Osteoblast (primary cell): Measurements from ENCODE around the gene CEBPA. TPM values are rescaled to one million over a fixed set of nuclear protein-coding genes. Genes with fewer than 3 reads are reported as not detected.
A peak's percentile ranks its signal among the peaks of the same experiment; 100 is the strongest.

ENCODE experiments used
- DNase-seq: peaks from one replicate; pipeline ENCODE4 v3.0.0; 2011; ENCODE audit warnings: low spot score, mixed read lengths; ENCODE audit not compliant: insufficient read length; ENCODE audit errors: missing footprints
- H2AFZ ChIP-seq: 2 replicates; pipeline ENCODE4 v1.6.0; 2011; ENCODE audit warnings: mild to moderate bottlenecking, low read length
- H3K27ac ChIP-seq: 2 replicates; pipeline ENCODE4 v1.5.1; 2011; ENCODE audit warnings: mild to moderate bottlenecking, low read depth, low read length, moderate library complexity
- H3K27me3 ChIP-seq: 2 replicates; pipeline ENCODE4 v1.6.0; 2012; ENCODE audit warnings: mild to moderate bottlenecking, control low read depth, inconsistent platforms, low read length, moderate library complexity; ENCODE audit not compliant: insufficient read depth
- H3K36me3 ChIP-seq: 2 replicates; pipeline ENCODE4 v1.5.1; 2011; ENCODE audit warnings: mild to moderate bottlenecking, low read length, control low read depth, moderate library complexity; ENCODE audit not compliant: insufficient read depth
- H3K4me1 ChIP-seq: 2 replicates; pipeline ENCODE4 v1.5.1; 2011; ENCODE audit warnings: mild to moderate bottlenecking, low read length, control low read depth, moderate library complexity; ENCODE audit not compliant: insufficient read depth
- H3K4me2 ChIP-seq: 2 replicates; pipeline ENCODE4 v1.6.0; 2011; ENCODE audit warnings: mild to moderate bottlenecking, low read length; ENCODE audit not compliant: insufficient read depth
- H3K4me3 ChIP-seq: fragments of 200-600 bp; sonication (generic); 3 replicates; pipeline ENCODE4 v1.5.1; 2012; ENCODE audit warnings: mild to moderate bottlenecking, low read length, inconsistent platforms; ENCODE audit not compliant: insufficient read depth
- H3K79me2 ChIP-seq: 2 replicates; pipeline ENCODE4 v1.6.0; 2012; ENCODE audit warnings: mild to moderate bottlenecking, low read length, control low read depth, inconsistent platforms; ENCODE audit not compliant: insufficient read depth
- H3K9me3 ChIP-seq: 2 replicates; pipeline ENCODE4 v1.5.1; 2011; ENCODE audit warnings: low read depth, low read length, control low read depth
- H4K20me1 ChIP-seq: 2 replicates; pipeline ENCODE4 v1.6.0; 2012; ENCODE audit warnings: mild to moderate bottlenecking, low read length, control low read depth; ENCODE audit not compliant: insufficient read depth
- total RNA-seq: library from RNA; depleted of rRNA; stranded (reverse); fragments of >200 nt; gene quantifications from 2 replicates; pipeline ENCODE4 v1.2.3, GENCODE V29; 2012
- TF ChIP-seq, protein P1 (sequence below): IDR thresholded peaks from 2 replicates; pipeline ENCODE4 v1.5.1; 2011; ENCODE audit warnings: mild to moderate bottlenecking, low read depth, low read length, moderate library complexity; ENCODE audit errors: extremely low read depth

CEBPA gene
- total RNA-seq, result 3.6 and 5.0 TPM in 2 replicates

DNA sequence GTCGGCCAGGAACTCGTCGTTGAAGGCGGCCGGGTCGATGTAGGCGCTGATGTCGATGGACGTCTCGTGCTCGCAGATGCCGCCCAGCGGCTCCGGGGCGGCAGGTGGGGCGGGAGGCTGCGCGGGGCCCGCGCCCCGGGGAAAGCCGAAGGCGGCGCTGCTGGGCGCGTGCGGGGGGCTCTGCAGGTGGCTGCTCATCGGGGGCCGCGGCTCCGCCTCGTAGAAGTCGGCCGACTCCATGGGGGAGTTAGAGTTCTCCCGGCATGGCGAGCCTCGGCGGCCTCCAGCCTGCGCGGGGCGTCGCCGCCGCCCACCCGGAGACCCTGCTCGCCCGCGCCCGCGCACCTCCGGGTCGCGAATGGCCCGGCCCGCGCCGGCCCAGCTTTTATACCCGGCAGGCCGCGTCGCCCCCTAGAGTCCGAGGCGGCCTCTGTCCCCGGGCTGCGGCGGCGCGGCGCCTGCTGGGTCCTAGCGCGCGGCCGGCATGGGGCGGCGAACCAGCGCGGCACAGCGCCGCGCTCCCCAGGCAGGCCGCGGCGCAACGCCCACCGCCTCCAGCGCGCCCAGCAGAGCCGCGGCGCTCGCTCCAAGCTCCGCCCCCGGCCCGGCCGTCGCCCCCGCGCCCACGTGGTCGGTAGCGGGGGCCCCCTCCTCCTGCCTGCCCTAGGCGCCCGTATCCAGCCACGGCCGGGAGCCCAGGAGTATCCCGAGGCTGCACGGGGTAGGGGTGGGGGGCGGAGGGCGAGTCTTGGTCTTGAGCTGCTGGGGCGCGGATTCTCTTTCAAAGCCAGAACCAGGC is at the start of gene CEBPA:
TSS of gene CEBPA (minus strand) at position 360 of the 799 bp plus-strand sequence. CDS start at position 240, 120 bp downstream.
- Histone ChIP-seq H3K4me2 (peak within 1 kb of the TSS; percentile 78), H4K20me1 (no peaks in the 10 kb centered on the region), H3K27ac (no peak within 1 kb of the TSS), H3K27me3 (peaks cover 59% of the 10 kb centered on the region), H3K4me3 (peak within 1 kb of the TSS; percentile 76), H3K4me1 (peaks cover 4% of the 10 kb centered on the region), H3K9me3 (no peaks in the 10 kb centered on the region), H3K79me2 (no peaks in the 10 kb centered on the region), H2AFZ (peak within 1 kb of the TSS; percentile 65), H3K36me3 (no peaks in the 10 kb centered on the region)
- TF ChIP-seq, protein P1, sequence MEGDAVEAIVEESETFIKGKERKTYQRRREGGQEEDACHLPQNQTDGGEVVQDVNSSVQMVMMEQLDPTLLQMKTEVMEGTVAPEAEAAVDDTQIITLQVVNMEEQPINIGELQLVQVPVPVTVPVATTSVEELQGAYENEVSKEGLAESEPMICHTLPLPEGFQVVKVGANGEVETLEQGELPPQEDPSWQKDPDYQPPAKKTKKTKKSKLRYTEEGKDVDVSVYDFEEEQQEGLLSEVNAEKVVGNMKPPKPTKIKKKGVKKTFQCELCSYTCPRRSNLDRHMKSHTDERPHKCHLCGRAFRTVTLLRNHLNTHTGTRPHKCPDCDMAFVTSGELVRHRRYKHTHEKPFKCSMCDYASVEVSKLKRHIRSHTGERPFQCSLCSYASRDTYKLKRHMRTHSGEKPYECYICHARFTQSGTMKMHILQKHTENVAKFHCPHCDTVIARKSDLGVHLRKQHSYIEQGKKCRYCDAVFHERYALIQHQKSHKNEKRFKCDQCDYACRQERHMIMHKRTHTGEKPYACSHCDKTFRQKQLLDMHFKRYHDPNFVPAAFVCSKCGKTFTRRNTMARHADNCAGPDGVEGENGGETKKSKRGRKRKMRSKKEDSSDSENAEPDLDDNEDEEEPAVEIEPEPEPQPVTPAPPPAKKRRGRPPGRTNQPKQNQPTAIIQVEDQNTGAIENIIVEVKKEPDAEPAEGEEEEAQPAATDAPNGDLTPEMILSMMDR, result no peak
- DNase-seq, result peak; percentile 99

DNA sequence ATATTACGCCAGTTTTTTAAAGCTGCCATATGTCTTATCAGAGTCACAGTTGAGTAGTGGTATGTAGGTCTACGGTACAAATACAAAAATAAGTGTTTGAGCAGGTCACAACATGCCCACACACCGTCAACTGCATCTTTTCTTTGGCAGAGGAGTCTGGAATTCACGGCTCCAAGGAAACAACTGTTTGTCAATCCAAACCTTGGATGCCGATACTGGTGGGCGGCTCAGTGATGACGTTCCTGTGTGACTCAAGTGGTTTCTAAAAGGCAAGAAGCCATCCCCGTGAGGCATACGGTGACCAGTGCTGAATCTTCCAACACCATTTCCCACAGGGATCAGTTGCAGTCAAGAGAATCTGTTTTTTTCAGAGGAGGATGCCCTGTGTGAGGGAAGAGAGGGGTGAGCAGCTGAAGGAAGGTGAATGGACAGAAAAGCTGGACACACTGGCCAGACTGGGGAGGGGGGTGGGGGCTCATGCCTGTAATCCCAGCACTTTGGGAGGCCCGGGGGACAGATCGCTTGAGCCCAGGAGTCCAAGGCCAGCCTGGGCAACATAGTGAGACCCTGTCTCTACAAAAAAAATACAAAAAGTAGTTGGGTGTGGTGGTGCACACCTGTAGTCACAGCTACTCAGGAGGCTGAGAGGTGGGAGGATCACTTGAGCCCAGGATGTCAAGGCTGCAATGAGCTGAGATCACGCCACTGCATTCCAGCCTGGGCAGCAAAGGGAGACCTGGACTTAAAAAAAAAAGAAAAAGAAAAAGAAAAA is 48.4 kb upstream of the CEBPA start:
- Histone ChIP-seq H3K27me3 (peaks cover 23% of the 10 kb centered on the region), H3K9me3 (no peaks in the 10 kb centered on the region), H3K27ac (no peak overlapping the region), H3K79me2 (no peaks in the 10 kb centered on the region), H3K36me3 (no peaks in the 10 kb centered on the region), H3K4me1 (peaks cover 7% of the 10 kb centered on the region), H3K4me2 (peak overlapping the region; percentile 23), H3K4me3 (no peak overlapping the region), H2AFZ (no peak overlapping the region), H4K20me1 (no peaks in the 10 kb centered on the region)
- TF ChIP-seq, protein P1, result no peak
- peak; percentile 88 for DNase-seq

DNA sequence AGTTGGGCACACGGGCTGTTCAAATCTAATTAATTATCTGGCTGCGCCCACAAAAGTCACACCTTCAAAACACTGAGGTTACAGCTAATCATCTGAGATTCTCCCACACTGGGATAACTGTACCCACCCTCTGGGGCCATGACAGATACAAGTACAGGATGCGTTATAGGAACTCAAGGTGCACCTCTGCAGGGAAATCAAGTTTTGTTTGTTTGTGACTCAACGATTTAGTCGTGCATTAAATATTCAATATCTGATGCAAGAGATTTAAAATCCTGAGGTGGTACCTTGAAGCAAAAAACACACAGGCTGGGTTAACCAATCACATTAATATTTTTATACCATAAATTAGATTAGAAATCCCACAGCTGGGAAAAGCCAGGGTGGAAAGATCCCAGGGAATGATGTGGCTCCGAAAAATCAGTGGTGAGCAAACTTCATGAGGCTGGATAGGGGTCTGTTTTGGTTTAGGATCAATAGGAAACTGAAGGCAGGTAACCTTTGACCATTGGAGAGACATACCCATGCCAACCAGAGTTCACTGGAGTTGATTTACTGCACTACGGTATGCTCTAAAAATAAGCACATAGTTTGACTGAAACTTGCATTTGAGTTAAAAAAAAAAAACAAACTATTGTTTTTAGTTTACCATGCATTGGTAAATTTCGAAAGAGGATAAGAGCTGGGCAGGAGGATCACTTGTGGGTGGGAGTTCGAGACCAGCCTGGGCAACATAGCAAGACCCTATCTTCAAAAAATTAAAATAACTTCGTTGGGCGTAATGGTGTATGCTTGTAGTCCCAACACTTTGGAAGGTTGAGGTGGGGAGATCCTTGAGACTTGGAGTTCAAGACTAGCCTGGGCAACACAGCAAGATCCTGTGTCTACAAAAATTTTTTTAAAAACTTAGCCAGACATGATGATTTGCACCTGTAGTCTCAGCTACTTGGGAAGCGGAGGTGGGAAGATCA is 47.3 kb upstream of the CEBPA start:
- peaks cover 34% of the 10 kb centered on the region for H3K27me3 ChIP-seq
- no peak overlapping the region for H3K4me3 ChIP-seq
- H3K27ac ChIP-seq, result no peak overlapping the region
- no peaks in the 10 kb centered on the region for H3K79me2 ChIP-seq
- no peaks in the 10 kb centered on the region for H4K20me1 ChIP-seq
- H3K4me2 ChIP-seq, result no peak overlapping the region
- peaks cover 7% of the 10 kb centered on the region for H3K4me1 ChIP-seq
- no peaks in the 10 kb centered on the region for H3K36me3 ChIP-seq
- DNase-seq, result no peak
- TF ChIP-seq, protein P1, result no peak
- no peak overlapping the region for H2AFZ ChIP-seq
- no peaks in the 10 kb centered on the region for H3K9me3 ChIP-seq
